GM12874 (cell line): ENCODE results near the gene SSU72.
A peak's percentile ranks its signal among the peaks of the same experiment; 100 is the strongest.

Source experiments
- CTCF ChIP-seq: IDR thresholded peaks from 2 replicates; pipeline ENCODE4 v1.5.1; 2011; ENCODE audit warnings: low read depth, mild to moderate bottlenecking, control low read depth, low read length, moderate library complexity; ENCODE audit not compliant: insufficient read depth

SSU72 gene

GRCh38 chr1:1582585-1583346 is 8.1 kb upstream of the SSU72 start:
- TF ChIP-seq CTCF, result no peak

GRCh38 chr1:1578371-1578940 is 3.8 kb upstream of the SSU72 start:
- no peak for TF ChIP-seq CTCF

GRCh38 chr1:1577367-1578011 is 2.8 kb upstream of the SSU72 start:
- TF ChIP-seq CTCF, result no peak

- 0 out of 2 replicates have a peak, but pooled peaks have one; percentile 4 for TF ChIP-seq CTCF
These were observed 581 bp downstream of the SSU72 start for GRCh38 chr1:1573843-1574720.

- TF ChIP-seq CTCF, result no peak
These were observed 5.3 kb downstream of the SSU72 start for GRCh38 chr1:1569341-1569740.

- no peak for TF ChIP-seq CTCF
These were observed 6.8 kb downstream of the SSU72 start for GRCh38 chr1:1567891-1568291.
